Motor neuron (in vitro differentiated cells): ENCODE data around the gene SERTAD1. TPM values are rescaled to one million over a fixed set of nuclear protein-coding genes. Genes with fewer than 3 reads are reported as not detected.
"Not testable (repeated sequence)": the region's sequence is repeated elsewhere in the genome, so short reads cannot be mapped to it uniquely, and the experiment has no call there.

Source experiments
- ATAC-seq, 8 experiments: fragments of 200-7000 bp; cut with Tn5 transposase; replicated peaks in 6 of 8; 2 replicates each; pipeline ENCODE4 v1.8.0; 2021; ENCODE audit warnings: mild to moderate bottlenecking in 8 of 8, moderate library complexity in 8 of 8
- H3K27ac ChIP-seq, 2 donors: fragments of 250-450 bp; sonication (Bioruptor Pico); 2 replicates each; pipeline ENCODE4 v1.9.0; 2021; ENCODE audit warnings: antibody characterized with exemption in 2 of 2, mild to moderate bottlenecking in 2 of 2, moderate library complexity in 1 of 2
- H3K4me1 ChIP-seq, 2 donors: fragments of 250-450 bp; sonication (Bioruptor Pico); replicated peaks in 1 of 2; 2 replicates each; pipeline ENCODE4 v1.6.1; 2021; ENCODE audit warnings: antibody characterized with exemption in 2 of 2, mild to moderate bottlenecking in 2 of 2, moderate library complexity in 1 of 2
- H3K4me3 ChIP-seq, 5 donors: fragments of 250-450 bp; sonication (Bioruptor Pico); 2 replicates each; pipeline ENCODE4 v1.9.0; 2021; ENCODE audit warnings: antibody characterized with exemption in 5 of 5, mild to moderate bottlenecking in 5 of 5, moderate library complexity in 4 of 5
- WGBS, 10 experiments: fragments of 450-650 bp; shearing (Covaris generic); methylation state at CpG; one replicate each; pipeline ENCODE4 v1.0.0; 2022; 5-methylcytosine and 5-hydroxymethylcytosine counted together
- in situ Hi-C, 9 experiments: fragments of 400-800 bp; cut with MboI; loops; one replicate each; pipeline ENCODE4 v1.15.0; 2021; ENCODE audit warnings: low sequenced_read_pairs in 9 of 9, low pct_unique_long_range_greater_than_20kb in 2 of 9; ENCODE audit not compliant: unreplicated experiment in 9 of 9
- total RNA-seq, 8 experiments: library from RNA; unstranded; fragments of 300-600 nt; gene quantifications; 2 replicates each; pipeline versions ENCODE4 v1.2.3 to v1.2.4, GENCODE V29; 2022

The SERTAD1 gene
- total RNA-seq, 8 experiments from 2014 or later = 2.6 to 14.8 (median 3.5) TPM

DNA sequence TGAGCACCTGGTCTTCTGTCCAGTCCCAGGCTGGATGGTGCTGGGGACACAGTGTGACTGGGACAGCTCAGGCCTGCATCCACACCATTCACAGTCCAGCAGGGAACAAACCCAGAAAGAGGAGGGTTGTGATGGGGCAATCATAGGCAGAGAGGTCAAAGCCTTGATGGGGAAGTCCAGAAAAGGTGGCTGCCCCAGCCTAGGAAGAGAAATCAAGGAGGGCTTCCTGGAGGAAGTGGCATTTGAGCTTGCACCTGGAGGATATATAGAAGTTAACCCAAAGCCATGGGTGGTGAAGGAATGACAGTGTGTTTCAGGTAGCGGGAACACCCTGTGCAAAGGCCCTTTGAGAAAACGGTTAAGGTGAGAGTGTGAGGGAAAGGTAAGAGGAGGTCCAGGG, 10.0 kb downstream of the SERTAD1 start:
- ATAC-seq = no peak
- in situ Hi-C loops = no loop called here
- WGBS, 10 experiments = 63 to 100% (median 96%) methylated on average over 1 to 2 of the region's 2 CpGs; no CpG with 5 or more reads in 4 of the 10 experiments
- peaks cover 0 to 6% of the 10 kb centered on the region in 2 donors for H3K4me1 ChIP-seq
- H3K27ac ChIP-seq = no peak overlapping the region
- no peak overlapping the region for H3K4me3 ChIP-seq

DNA sequence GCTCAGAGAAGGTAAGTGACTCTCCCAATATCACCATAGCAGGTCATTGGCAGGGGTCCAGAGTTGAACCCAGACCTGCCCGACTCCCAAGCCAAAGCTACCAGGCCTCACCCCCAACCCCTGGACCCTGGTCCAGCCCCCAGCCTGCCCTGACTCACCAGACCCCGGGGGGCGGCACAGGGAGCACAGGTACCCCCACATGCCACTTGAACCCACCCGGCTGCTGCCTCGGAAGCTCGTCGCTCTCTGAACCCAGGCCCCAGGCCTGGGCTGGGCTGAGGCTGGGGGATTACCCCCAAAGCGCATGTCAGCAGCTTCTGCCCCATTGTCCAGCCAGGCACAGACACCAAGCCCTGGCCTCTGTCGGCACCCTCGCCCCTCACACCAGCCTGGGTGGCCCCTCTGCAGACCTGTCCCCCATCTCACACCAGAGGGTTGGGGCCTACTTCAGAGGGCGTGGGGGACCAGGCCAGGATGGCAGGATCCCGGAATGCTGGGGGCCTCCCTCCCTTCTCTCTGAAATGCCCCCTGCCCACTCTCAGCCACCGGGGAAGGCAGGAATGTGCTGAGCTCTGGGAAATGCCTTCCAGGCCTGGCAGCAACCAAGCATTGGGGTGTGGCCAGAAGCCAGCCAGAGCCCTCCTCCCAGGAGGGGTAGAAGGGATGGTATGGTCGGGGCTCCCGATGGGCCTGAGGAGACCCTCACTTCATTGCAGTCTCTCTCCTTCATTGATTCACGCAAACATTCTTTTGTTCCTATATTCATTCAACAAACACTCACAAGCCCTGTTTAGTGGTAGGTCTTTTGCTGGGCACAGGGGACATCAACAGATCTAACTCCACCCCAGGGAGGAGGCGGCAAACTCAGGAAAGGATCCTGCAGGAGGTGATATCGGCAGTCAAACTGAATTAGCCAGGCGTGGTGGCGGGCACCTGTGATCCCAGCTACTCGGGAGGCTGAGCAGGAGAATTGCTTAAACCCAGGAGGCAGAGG, 11.0 kb downstream of the SERTAD1 start:
- in situ Hi-C loops = no loop called here
- WGBS, 10 experiments = 60 to 100% (median 100%) methylated on average over 1 to 6 of the region's 21 CpGs; no CpG with 5 or more reads in 3 of the 10 experiments
- H3K4me1 ChIP-seq = peaks cover 0 to 10% of the 10 kb centered on the region in 2 donors
- no peak overlapping the region for H3K27ac ChIP-seq
- no peak overlapping the region for H3K4me3 ChIP-seq
- ATAC-seq = peak in 2 of 8 experiments; percentile 16 to 42

DNA sequence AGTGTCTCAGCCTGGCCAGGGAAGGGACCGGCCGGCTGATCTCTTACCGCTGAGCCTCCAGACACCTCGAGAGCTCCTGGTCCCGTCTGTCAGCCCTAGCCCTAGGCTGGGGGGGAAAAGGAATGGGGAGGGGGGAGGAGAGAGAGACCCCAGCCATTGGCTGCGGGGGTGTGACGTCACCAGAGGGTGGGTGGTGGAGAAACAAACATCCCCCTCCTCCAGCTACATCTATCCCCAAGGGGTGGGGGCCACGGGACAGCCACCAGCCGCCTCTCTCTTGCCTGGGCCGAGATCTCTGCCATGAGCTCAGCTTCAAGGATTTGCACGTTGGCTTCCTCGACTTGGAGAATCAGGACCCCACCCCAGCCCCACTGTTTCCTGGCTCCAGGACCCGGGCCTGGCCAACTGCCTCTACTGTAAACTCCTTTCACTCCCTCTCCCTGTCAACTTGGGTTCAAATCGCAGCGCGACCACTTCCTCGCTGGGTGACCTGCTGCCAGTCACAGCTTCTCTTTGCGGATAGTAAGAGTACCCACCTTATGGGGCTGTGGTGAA, 12.4 kb downstream of the SERTAD1 start, which contains the start of gene PRX:
Gene PRX, minus strand, starts transcription at position 88 of the 555 bp plus-strand sequence. CDS start 5,446 bp downstream, outside the sequence.
- ATAC-seq = peak in 5 of 8 experiments; percentile 13 to 50 (median 35)
- WGBS, 10 experiments = 0 to 82% (median 58%) methylated on average over 1 to 7 of the region's 18 CpGs; no CpG with 5 or more reads in 3 of the 10 experiments
- H3K4me1 ChIP-seq = peaks cover 0 to 14% of the 10 kb centered on the region in 2 donors
- in situ Hi-C loops = no loop called here
- no peak within 1 kb of the TSS for H3K27ac ChIP-seq
- no peak within 1 kb of the TSS for H3K4me3 ChIP-seq

DNA sequence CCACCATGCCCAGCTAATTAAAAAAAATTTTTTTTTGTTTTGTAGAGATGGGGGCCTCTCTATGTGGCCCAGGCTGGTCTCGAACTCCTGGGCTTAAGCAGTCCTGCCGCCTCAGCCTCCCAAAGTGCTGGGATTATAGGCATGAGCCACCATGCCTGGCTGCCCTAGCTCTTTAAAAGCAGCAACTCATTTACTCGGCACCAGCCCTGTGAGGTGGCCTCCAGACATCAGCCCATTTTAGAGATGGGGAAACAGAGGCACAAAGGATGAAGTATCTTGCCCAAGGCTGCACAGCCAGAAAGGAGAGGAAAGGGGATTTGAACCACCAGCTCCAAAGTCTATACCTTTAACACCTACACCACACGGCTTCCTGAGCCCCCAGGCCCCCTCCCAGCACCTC, 12.9 kb downstream of the SERTAD1 start:
- Histone ChIP-seq H3K4me1 (peaks cover 0 to 14% of the 10 kb centered on the region in 2 donors), H3K27ac (no peak overlapping the region), H3K4me3 (no peak overlapping the region)
- ATAC-seq = no peak
- in situ Hi-C loops = no loop called here
- WGBS, 10 experiments = 50 to 100% (median 71%) methylated on average over 1 to 3 of the region's 4 CpGs; no CpG with 5 or more reads in 3 of the 10 experiments

DNA sequence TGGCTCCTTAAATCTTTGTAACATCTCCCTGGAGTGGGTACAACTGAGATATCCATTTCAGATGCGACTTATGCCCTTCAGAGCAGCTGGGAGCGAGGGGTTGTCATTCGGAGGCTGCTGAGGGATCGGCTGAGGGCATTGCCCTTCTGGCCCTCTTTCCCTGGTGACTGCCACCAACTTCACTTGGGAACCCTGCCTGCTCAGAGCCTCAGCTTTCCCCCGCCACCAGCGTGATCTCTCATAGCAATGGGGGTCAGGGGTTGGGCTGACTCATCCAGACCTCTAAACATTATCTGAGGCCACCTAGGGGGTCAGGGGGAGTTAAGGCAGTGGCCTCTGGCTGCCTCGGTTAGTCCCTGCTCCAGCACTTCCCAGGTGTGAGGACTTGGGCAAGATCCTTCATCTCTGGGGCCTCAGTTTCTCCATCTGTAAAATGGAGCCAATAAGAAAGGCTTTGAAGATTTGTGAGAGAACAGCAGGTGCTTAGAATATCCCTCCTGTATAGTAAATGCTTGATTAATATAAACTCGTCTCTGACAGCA, 13.8 kb downstream of the SERTAD1 start:
- 40 to 83% (median 75%) methylated on average over 1 to 7 of the region's 8 CpGs; no CpG with 5 or more reads in 3 of the 10 experiments for WGBS, 10 experiments
- Histone ChIP-seq H3K4me1 (peaks cover 0 to 14% of the 10 kb centered on the region in 2 donors), H3K27ac (no peak overlapping the region), H3K4me3 (no peak overlapping the region)
- in situ Hi-C loops = no loop called here
- ATAC-seq = no peak

DNA sequence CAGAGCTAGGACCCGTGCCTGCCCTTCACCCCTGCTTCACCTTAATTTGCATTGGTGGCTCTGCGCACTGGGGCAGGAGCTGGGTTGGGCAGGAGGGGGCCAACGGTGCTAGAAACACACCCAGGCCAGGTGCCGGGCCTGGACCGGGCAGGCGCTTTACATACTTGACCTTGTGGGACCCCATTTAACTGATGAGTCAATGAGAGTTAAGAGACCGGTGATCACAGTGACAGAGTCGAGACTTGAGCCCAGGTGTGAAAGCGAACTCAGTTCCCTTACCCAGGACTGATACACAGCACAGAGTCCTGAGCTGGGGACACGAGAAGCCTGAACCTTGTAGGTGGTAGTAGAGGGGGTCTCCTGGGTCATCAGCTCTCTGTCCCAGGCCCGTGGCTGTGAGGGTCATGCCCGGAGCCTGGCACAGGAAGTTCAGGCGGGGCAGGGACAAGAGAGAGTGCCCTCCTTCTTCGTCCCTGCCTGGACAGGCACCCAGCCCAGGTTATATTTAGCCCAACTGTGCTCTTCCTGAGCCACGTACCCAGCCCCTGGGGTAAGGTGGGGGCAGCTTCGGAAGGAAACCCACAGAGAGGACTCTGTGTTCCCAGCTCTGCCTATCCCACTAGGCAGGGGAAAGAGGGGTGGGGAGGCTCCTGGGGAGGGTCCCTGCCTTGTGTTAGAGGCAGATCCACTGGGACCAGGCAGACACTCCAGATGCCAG, 14.5 kb downstream of the SERTAD1 start:
- in situ Hi-C loops = no loop called here
- H3K4me1 ChIP-seq = peaks cover 0 to 14% of the 10 kb centered on the region in 2 donors
- peak in 4 of 8 experiments; percentile 8 to 46 (median 14) for ATAC-seq
- no peak overlapping the region for H3K4me3 ChIP-seq
- WGBS, 10 experiments = 20 to 87% (median 70%) methylated on average over 1 to 10 of the region's 16 CpGs; no CpG with 5 or more reads in 5 of the 10 experiments
- no peak overlapping the region for H3K27ac ChIP-seq

DNA sequence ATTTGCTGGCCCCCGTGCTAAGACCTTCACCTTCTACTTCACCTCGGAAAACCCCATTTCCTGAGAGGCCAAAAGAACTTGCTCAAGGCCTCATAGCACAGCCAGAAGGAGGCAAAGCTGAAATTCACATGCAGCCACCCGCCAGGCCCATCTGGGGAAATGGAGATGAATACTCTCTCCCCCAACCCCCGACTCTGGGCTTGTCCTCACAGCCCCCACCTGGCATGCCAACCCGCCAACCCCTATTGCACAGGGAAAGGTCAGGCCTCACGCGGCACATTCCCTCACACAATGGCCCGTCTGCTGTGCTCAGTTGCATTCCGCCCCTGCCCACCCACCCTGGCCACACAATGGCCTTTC, 15.8 kb downstream of the SERTAD1 start:
- in situ Hi-C loops = no loop called here
- Histone ChIP-seq H3K27ac (no peak overlapping the region), H3K4me3 (no peak overlapping the region), H3K4me1 (peaks cover 0 to 14% of the 10 kb centered on the region in 2 donors)
- peak in 3 of 8 experiments; percentile 22 to 33 (median 23) for ATAC-seq
- WGBS, 10 experiments = 47 to 50% methylated on average over 1 to 2 of the region's 9 CpGs; no CpG with 5 or more reads in 8 of the 10 experiments

DNA sequence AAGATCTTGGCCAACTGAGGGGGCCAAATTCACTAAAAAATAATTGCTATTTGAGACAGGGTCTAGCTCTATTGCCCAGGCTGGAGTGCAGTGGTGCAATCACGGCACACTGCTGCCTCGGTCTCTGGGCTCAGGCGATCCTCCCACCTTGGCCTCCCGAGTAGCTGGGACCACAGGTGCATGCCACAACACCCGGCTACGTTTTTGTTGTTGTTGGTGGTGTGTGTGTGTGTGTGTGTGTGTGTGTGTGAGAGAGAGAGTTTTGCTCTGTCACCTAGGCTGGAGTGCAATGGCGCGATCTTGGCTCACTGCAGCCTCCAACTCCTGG, 17.2 kb downstream of the SERTAD1 start:
- in situ Hi-C loops, H3K27ac ChIP-seq, H3K4me3 ChIP-seq, ATAC-seq: not testable (repeated sequence)
- 64 to 100% (median 87%) methylated on average over 1 to 5 of the region's 8 CpGs; no CpG with 5 or more reads in 4 of the 10 experiments for WGBS, 10 experiments
- peaks cover 0 to 13% of the 10 kb centered on the region in 2 donors for H3K4me1 ChIP-seq

DNA sequence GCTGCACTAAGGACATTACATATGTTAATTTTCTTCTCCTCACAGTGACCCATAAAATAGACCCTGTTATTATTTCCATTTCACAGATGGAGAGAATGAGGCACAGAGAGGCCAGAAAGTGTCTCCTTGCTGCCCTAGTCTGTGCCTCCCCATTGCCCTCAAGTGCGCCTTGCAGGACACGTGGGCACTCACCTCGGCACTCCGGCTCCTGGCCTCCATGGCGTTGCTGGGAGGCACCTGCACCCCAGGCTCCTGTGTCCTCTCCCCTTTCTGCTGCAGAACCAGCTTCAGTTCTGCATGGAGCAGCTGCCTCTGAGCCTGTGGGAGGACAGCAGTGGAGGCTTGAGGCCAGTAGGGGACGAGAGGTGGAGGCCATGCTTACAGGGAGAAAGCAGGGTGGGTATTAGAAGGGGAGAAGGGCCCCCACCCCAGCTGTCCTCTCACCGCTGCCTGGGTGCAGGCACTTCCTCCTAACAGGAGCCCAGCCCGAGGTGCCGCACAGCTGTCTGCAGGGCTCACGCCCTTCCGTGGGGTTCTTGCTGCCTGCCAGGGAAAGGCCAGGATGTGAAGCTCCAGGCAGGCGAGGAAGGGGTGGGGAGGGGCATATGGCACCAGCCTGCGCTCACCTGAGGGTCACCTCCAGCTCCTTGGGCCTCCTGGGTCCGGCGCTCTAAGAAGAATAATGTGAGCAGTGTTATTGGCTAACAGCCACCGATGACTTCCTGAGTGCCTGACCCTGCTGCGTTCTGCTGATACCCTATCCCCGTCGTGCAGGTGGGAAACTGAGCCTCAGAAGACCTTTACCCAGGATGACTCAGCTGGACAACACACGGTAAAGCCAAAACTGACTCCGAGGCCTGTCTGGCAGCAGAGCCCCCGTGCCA, 17.8 kb downstream of the SERTAD1 start:
- in situ Hi-C loops = no loop called here
- no peak for ATAC-seq
- Histone ChIP-seq H3K4me3 (no peak overlapping the region), H3K4me1 (peaks cover 0 to 8% of the 10 kb centered on the region in 2 donors), H3K27ac (no peak overlapping the region)
- 20 to 100% (median 90%) methylated on average over 1 to 6 of the region's 22 CpGs; no CpG with 5 or more reads in 3 of the 10 experiments for WGBS, 10 experiments

DNA sequence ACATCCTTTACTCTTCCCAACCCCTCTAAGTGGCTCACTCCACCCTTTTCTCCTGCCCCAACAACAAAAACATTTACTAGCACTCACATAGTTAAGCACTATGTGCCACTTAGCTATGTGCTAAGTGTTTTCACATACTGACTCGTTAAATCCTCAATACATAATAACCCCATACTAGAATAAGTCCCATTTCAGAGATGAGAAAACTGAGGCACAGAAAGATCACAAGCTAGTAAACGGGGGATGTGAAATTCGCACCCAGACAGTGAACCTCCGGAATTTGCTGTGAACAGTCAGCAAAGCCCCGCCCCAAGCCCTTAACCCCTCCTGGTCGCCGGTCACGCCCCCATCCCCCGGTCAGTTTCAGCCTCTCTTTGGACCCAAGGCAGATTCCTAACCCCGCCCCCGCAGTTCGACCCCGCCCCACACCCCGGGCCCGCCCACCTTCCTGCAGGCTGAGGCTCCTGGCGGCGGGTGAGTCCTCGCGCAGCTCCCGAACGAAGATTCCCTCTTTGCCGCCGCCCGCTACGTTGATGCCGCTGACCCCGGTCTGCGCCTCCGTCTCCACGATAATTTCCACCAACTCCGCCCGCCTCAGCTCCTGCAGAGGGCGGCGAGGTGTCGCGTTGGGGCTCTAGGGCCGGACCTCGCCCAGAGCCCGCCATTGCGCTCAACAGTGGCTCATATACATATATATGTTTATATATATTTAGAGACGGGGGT, 22.4 kb downstream of the SERTAD1 start:
- Histone ChIP-seq H3K4me3 (peak overlapping the region in 4 of 5 donors; percentile 16 to 40 (median 33)), H3K4me1 (peaks cover 3 to 4% of the 10 kb centered on the region in 2 donors), H3K27ac (peak overlapping the region in 1 of 2 donors; percentile 37)
- in situ Hi-C loops = no loop called here
- 0 to 6% (median 0%) methylated on average over 1 to 4 of the region's 41 CpGs; no CpG with 5 or more reads in 6 of the 10 experiments for WGBS, 10 experiments
- peak; percentile 68 to 87 (median 73) for ATAC-seq

DNA sequence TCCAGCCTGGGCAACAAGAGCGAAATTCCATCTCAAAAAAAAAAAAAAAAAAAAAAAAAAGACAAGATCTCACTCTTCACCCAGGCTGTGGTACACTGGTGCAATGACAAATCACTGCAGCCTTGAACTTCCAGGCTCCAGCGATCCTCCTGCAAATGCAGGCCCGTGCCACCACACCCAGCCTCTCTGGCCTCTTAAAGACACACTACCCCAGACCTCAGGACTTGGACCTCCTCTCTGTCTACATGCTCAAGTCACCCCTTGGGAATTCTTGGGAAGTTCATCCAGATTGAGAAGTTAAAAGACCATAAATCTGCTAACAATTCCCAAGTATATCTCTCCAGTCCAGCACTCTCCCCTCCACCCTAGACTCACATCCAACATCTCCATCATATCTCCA, 25.2 kb downstream of the SERTAD1 start:
- ATAC-seq = peak in 2 of 8 experiments; percentile 24 to 37
- H3K27ac ChIP-seq = no peak overlapping the region
- in situ Hi-C loops = no loop called here
- H3K4me1 ChIP-seq = peaks cover 3 to 4% of the 10 kb centered on the region in 2 donors
- WGBS, 10 experiments = 39 to 75% (median 52%) methylated on average over 2 of the region's 3 CpGs; no CpG with 5 or more reads in 7 of the 10 experiments
- no peak overlapping the region for H3K4me3 ChIP-seq
